Measurements from ENCODE around the gene SLIT3. TPM values are rescaled to one million over a fixed set of nuclear protein-coding genes. Genes with fewer than 3 reads are reported as not detected.

The SLIT3 gene
- total RNA-seq, 1 experiment from 2014 or later: 0.10 TPM

DNA sequence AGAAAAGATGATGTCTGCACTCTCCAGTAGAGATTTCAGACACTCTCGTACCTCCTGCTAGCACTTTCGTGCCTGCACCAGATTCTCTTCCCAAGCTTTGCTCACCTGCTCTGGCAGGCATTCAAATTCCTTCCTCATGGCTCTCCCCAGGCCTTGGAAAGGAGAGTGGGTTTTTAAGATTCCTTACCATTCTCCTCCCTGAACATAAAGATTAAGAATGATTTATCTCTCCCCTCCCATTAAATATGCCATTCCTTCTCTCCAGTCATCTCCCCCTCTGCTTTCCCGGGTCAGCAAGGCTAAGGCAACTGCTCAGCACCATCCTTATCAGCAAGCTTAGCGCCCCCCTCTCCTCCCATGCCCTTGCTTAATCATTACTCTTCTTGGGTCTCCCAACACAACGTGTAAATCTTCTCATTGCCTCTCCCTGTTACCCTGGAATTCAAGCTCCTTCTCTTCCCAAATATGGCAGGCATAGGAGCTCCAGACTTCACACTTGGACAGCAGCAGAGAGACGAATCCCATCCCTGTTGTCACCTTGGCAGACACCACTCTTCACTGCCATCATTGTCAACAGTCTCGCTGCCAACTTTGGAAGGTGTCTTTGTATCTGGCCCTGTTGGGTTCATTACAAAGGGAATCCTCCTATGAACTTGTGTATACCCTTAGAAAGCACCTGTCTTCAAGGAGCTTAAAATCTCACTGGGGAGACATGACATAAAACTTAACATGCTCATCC, 332.9 kb downstream of the SLIT3 start:
- ChIA-PET CTCF (no interaction called here), RAD21 (ENCODE audit: low non-redundant PET in 1 of 2, low total read pairs in 2 of 2, uncharacterized antibody in 2 of 2, unreplicated experiment in 2 of 2) (no interaction called here), POLR2A (no interaction called here)
- H2AFZ ChIP-seq (ENCODE audit: low read depth, low read length, poor library complexity, severe bottlenecking): no peak overlapping the region
- DNase-seq (ENCODE audit: low read depth, low spot score) (no peak), ATAC-seq (no peak)
- peaks cover 55% of the 10 kb centered on the region for H3K27me3 ChIP-seq (ENCODE audit: insufficient read depth, low read length)
- H3K9ac ChIP-seq (ENCODE audit: low read length): no peak overlapping the region
- no peak overlapping the region for H3K27ac ChIP-seq (ENCODE audit: low read depth, low read length)
- no peaks in the 10 kb centered on the region for H3K79me2 ChIP-seq (ENCODE audit: insufficient read depth, low read length)
- intact Hi-C loops (cut with micrococcal nuclease): no loop called here
- H4K20me1 ChIP-seq (ENCODE audit: insufficient read depth): no peaks in the 10 kb centered on the region
- no peak overlapping the region for H3K4me2 ChIP-seq (ENCODE audit: low read length)
- no peaks in the 10 kb centered on the region for H3K9me3 ChIP-seq (ENCODE audit: control insufficient read depth in 1 of 2, insufficient read depth in 1 of 2, low read depth in 1 of 2, low read length in 2 of 2)
- no peak overlapping the region for H3K4me3 ChIP-seq (replicated peaks in 1 of 2; ENCODE audit: low read depth in 1 of 2, low read length in 2 of 2)
- no peaks in the 10 kb centered on the region for H3K36me3 ChIP-seq (ENCODE audit: control insufficient read depth in 1 of 2, insufficient read depth in 2 of 2, low read length in 2 of 2)
- H3K4me1 ChIP-seq (ENCODE audit: control insufficient read depth in 1 of 2, insufficient read depth in 2 of 2, low read length in 2 of 2): no peaks in the 10 kb centered on the region
- TF ChIP-seq SIN3A (IDR thresholded peaks at IDR 0.05; ENCODE audit: low read depth): no peak
- no peak for TF ChIP-seq ATF3 (IDR thresholded peaks at IDR 0.05)
- no peak for TF ChIP-seq EGR1 (IDR thresholded peaks at IDR 0.05; ENCODE audit: low read depth)
- TF ChIP-seq ZFX (IDR thresholded peaks at IDR 0.05): no peak
- TF ChIP-seq EZH2phosphoT487 (IDR thresholded peaks at IDR 0.05; ENCODE audit: borderline replicate concordance): no peak
- no peak for TF ChIP-seq JUND (IDR thresholded peaks at IDR 0.05)
- TF ChIP-seq ZNF274 (IDR thresholded peaks at IDR 0.05; ENCODE audit: low read depth, low read length): no peak
- no peak for TF ChIP-seq POLR2A (IDR thresholded peaks at IDR 0.05; ENCODE audit: borderline replicate concordance, extremely low read depth, insufficient read depth, insufficient read length)
- no peak for TF ChIP-seq ELF1 (IDR thresholded peaks at IDR 0.05; ENCODE audit: borderline replicate concordance, low read depth)
- TF ChIP-seq REST (IDR thresholded peaks at IDR 0.05; ENCODE audit: low read depth): no peak
- no peaks in the 10 kb centered on the region for H3K9me2 ChIP-seq (ENCODE audit: insufficient read depth)
- BruUV-seq (replicated peaks): no TSS peak

Measured in HCT116 (cell line).